Subcutaneous adipose tissue (tissue), 4 donors: ENCODE measurements around the gene BHLHE41. TPM values are rescaled to one million over a fixed set of nuclear protein-coding genes. Genes with fewer than 3 reads are reported as not detected.

ENCODE experiments used
- total RNA-seq, 4 donors: library from RNA; depleted of rRNA; stranded (reverse); fragments of >200 nt; gene quantifications; one replicate each; pipeline ENCODE4 v1.1.0, GENCODE V29; 2016
- TF ChIP-seq, protein P1 (sequence below): fragments of 450-650 bp; IDR thresholded peaks from one replicate; pipeline ENCODE4 v1.5.1; 2016; ENCODE audit warnings: low read depth, mild to moderate bottlenecking, control low read depth, antibody characterized with exemption, moderate library complexity

The BHLHE41 gene
- total RNA-seq, 4 donors from 2014 or later: 9.2 to 21.8 (median 18.3) TPM

DNA sequence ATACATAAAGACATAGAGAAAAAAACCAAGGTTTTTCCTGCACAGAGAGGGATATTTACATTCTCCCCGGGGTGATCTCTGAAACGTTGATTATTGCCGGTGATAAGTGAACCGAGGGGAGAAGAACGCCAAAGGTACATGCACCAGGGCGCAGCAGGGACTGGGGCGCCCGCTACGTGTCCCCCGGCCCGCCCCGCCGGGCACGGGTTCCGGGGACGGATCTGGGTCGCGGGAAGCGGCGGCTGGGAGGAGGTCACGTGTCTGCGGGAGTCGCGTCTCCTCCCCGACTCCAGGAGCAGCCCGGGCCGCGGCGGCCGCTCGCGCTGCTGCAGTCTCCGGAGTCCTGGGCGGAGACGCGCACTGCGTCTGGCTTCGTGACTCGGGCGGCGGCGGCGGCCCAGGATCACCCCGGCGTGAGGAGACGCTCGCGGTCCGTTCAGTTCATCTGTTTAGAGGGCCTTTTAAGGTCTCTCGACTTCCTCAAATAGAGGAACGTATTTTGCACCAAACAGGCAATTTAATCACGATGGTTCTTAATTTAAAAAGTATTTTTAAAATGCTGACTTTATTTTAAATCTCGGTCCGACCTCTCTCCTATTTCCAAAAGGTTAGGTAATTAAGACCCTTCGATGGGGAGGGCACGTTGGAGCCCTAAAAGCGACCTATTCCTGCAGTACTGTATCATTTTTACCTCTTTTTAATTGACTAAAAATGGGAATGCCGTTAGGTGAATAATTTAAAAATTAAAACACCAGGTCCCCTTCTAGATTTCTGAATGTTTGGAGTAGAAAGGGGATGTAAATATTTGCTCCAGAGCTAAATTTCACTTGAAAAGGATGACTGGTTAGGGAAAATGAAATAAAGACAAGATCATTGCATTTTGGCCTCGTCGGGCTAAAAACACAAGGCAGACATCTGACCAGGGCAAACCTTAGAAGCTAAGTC is 1.8 kb upstream of the BHLHE41 start:
- TF ChIP-seq, protein P1, sequence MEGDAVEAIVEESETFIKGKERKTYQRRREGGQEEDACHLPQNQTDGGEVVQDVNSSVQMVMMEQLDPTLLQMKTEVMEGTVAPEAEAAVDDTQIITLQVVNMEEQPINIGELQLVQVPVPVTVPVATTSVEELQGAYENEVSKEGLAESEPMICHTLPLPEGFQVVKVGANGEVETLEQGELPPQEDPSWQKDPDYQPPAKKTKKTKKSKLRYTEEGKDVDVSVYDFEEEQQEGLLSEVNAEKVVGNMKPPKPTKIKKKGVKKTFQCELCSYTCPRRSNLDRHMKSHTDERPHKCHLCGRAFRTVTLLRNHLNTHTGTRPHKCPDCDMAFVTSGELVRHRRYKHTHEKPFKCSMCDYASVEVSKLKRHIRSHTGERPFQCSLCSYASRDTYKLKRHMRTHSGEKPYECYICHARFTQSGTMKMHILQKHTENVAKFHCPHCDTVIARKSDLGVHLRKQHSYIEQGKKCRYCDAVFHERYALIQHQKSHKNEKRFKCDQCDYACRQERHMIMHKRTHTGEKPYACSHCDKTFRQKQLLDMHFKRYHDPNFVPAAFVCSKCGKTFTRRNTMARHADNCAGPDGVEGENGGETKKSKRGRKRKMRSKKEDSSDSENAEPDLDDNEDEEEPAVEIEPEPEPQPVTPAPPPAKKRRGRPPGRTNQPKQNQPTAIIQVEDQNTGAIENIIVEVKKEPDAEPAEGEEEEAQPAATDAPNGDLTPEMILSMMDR: no peak

DNA sequence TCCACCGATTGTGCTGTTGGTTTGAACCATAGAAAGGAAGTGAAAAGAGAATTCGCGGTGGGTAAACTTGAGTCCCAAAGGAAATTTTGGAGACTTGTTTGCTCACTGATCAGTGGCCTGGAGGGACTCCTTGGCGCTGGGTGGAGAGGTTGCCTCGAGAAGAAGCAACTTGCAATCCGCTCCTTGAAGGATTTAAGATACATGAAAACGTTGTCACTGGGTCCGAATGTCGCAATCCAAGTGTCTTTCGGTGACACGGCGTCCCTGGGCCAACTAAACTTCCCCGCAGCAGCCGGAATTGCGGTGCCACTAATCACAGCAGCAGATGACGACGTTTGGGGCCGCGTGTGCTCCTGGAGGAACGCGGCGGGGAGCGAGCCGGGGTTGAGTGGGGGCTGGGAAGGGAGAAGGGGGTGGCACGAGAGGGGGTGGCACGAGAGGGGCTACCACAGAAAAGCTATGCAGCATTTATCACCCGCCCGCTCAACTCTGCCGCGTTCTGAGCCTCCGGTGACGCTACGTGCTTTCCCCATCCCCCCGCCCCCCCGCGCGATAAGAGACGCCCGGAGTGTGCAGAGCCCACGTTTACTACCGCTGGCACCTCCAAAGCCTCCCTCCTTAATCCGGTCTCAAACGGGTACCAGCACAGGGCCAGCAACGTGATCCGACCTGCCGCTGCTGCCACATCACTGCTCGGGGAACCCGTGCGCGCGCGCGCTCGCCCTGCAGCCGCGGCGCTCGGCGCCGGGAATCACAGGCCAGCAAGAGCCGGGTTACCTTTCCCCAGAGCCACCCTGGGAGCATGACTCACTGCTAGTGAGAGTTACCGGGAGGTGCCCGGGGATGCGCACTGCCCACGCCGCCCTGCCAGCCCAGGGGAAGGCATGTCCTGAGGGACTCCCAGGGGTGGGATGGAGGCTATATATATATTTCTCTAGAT is 833 bp upstream of the BHLHE41 start:
- TF ChIP-seq, protein P1: no peak

DNA sequence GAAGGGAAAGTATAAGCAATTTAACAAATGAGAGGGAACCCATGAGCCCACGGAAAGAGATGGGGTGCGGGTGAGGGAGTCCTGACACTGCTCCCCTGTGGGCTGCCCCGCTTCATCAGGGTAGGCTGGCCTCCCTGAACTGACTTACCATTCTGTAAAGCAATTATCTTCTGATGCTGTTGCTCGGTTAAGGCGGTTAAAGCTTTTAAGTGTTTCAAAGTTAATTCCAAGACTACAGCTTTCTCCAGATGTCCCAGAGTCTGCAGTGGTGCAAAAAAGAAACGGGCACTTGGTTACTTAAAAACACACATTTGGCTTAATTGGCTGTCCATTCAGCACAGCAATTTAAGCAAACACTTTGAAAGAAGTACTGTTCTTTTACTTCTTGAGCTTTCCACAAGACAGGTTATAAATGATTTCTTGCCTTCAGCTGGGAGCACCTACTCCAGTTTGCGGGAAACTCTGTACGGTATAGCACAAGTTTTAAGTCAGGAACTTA is 1.3 kb downstream of the BHLHE41 start:
- TF ChIP-seq, protein P1: no peak

DNA sequence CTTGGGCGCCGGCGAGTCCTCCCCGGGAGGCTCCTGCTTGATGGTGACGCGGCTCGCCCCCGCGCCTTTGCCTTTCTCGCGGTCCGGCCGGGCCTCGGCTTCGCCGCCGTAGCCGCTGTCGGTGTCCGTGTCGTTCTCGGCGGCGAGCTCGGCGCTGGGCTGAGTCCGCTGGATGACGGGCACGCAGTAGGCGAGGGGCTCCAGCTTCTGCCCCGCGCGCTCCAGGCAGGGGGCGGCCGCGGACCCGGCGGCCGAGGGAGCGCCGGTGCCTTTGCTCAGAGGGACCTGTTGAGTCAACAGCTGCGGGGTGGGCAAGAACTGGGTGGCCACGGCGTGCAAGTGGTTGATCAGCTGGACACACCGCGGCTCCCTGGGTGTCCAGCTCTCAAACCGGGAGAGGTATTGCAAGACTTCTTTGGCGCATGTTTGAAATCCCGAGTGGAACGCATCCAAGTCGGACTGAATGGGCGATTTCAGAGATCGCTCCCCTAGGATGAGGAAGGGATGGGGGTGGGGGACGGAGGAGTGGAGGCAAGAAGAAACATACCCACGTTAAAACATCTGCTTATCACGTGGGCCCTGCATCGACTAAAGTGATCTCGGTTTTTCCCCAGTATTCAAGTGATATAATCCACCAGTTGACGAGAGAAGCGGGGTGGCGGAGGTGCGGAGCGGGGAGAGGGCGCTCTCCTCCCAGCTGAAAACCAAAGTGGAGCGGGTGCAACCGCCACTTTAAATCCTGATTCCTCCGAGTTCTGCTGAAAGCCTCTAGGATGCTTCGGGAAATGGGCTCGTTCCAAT is 2.0 kb downstream of the BHLHE41 start:
- TF ChIP-seq, protein P1: no peak

DNA sequence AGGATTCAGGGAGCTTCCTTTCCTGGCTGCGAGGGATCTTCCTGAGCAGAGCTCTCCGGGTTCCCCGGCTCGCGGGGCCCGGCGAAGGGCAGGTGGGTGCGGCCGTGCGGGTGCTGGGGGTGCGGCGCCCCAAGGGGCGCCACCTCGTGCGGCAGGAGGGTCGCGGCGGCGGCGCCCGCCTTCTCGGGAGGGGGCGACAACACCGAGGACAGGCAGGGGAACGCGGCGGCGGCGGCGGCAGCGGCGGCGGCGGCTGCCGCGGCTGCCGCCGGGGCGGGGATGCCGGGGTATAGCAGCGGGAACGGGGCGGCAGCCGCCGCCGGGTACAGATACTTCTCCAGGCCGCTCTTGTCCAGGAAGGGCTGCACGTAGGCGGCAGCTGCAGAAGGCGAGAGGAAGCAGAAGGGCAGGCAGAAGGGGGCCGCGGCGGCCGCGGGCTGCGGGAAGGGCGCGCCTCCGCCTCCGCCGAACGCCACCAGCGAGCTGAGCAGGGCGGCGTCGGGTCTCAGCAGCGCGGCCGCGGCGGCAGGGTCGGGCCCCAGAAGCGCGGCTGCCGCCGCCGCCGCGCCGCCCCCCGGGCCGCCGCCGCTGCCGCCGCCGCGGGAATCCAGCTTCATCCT is 2.7 kb downstream of the BHLHE41 start:
- TF ChIP-seq, protein P1: no peak

DNA sequence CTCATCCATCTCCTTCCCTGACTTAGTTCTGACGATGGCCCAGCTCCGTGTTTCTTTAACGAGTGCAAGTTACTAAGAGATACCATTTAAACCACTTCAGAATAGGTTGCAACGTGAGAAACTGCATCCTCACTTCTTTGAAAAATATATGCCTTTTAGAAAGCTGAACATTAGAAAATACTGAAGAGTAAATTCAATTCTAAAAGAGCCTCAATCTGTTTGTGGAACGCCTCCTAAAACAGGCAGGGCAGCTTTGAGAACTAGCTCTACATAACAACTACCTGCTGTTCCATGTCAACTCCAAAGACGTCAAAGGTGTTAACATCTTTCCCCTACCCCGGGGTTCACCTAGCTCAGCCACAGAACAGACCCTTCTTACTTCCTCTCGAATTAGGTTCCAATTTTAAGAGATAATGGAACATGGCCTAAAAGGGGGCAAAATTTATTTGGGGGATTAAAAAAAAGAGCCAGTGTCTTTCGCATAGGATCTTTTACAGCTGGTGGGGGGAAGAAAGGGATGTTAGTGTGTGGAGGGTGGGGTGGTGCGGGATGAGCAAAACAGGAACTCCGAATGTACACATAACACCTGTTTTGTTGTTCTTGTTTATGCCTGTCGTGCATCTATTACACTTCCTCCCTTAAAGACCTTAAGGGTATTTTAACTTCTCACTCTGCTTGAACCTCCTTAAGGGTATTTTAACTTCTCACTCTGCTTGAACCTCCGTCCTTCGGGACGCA is 3.3 kb downstream of the BHLHE41 start:
- TF ChIP-seq, protein P1: no peak
